IPS DF 6.9 (cell line): Measurements from ENCODE around the gene FALEC.

Experiments used
- DNase-seq: peaks from one replicate; pipeline ENCODE4 v3.0.0-alpha.2; 2013; ENCODE audit warnings: low read depth, low spot score
- H3K27ac ChIP-seq: one replicate; pipeline ENCODE4 v1.5.1; 2013; ENCODE audit warnings: low read length, control low read depth
- H3K27me3 ChIP-seq: 2 replicates; pipeline ENCODE4 v1.6.1; 2013; ENCODE audit warnings: mild to moderate bottlenecking, low read length; ENCODE audit not compliant: control insufficient read depth, insufficient read depth
- H3K36me3 ChIP-seq: 2 replicates; pipeline ENCODE4 v1.6.1; 2013; ENCODE audit warnings: low read length; ENCODE audit not compliant: control insufficient read depth, insufficient read depth
- H3K4me1 ChIP-seq: 2 replicates; pipeline ENCODE4 v1.6.1; 2013; ENCODE audit warnings: low read length; ENCODE audit not compliant: control insufficient read depth, insufficient read depth
- H3K4me3 ChIP-seq: 2 replicates; pipeline ENCODE4 v1.5.1; 2013; ENCODE audit warnings: mild to moderate bottlenecking, low read length
- H3K9me3 ChIP-seq: 2 replicates; pipeline ENCODE4 v1.6.1; 2013; ENCODE audit warnings: low read length, inconsistent platforms; ENCODE audit not compliant: control insufficient read depth, insufficient read depth
- WGBS: extraction: QIAGEN DNeasy Blood & Tissue Kit; methylation state at CpG from one replicate; pipeline ENCODE4 v1.1.7; 2013; ENCODE audit warnings: mixed read lengths, missing lambda C conversion rate; ENCODE audit not compliant: insufficient read length, insufficient coverage; 5-methylcytosine and 5-hydroxymethylcytosine counted together

Gene FALEC

GRCh38 chr1:150558761-150559655, 43.5 kb downstream of the FALEC start:
- H3K9me3 ChIP-seq, result no peaks in the 10 kb centered on the region
- no peak overlapping the region for H3K4me3 ChIP-seq
- H3K27ac ChIP-seq, result no peak overlapping the region
- H3K4me1 ChIP-seq, result peaks cover 7% of the 10 kb centered on the region; the same call in 1 of the 2 replicates
- H3K27me3 ChIP-seq, result no peaks in the 10 kb centered on the region
- no peak for DNase-seq
- WGBS, result no CpG with 5 or more reads among the region's 28 CpGs
- no peaks in the 10 kb centered on the region for H3K36me3 ChIP-seq

GRCh38 chr1:150559656-150560010, 44.1 kb downstream of the FALEC start:
- Histone ChIP-seq H3K4me1 (peaks cover 7% of the 10 kb centered on the region; the same call in 1 of the 2 replicates), H3K27me3 (no peaks in the 10 kb centered on the region), H3K9me3 (no peaks in the 10 kb centered on the region), H3K4me3 (no peak overlapping the region), H3K27ac (no peak overlapping the region), H3K36me3 (no peaks in the 10 kb centered on the region)
- DNase-seq, result no peak
- no CpG with 5 or more reads among the region's 10 CpGs for WGBS

GRCh38 chr1:150560011-150560438, 44.5 kb downstream of the FALEC start:
- Histone ChIP-seq H3K27ac (no peak overlapping the region), H3K4me1 (peaks cover 7% of the 10 kb centered on the region; the same call in 1 of the 2 replicates), H3K9me3 (no peaks in the 10 kb centered on the region)

GRCh38 chr1:150560576-150561253, 45.2 kb downstream of the FALEC start:
- no peak for DNase-seq
- H3K36me3 ChIP-seq, result no peaks in the 10 kb centered on the region
- H3K27ac ChIP-seq, result no peak overlapping the region
- no peaks in the 10 kb centered on the region for H3K9me3 ChIP-seq
- no CpG with 5 or more reads among the region's 17 CpGs for WGBS
- H3K4me1 ChIP-seq, result peaks cover 7% of the 10 kb centered on the region; the same call in 1 of the 2 replicates
- H3K4me3 ChIP-seq, result peak overlapping the region; percentile 53; the same call in 1 of the 2 replicates
- no peaks in the 10 kb centered on the region for H3K27me3 ChIP-seq

More at GRCh38 chr1:150560011-150560438, 44.5 kb downstream of the FALEC start:
- H3K27me3 ChIP-seq, result no peaks in the 10 kb centered on the region
- H3K36me3 ChIP-seq, result no peaks in the 10 kb centered on the region
- no peak for DNase-seq
- WGBS, result no CpG with 5 or more reads among the region's 9 CpGs
- H3K4me3 ChIP-seq, result no peak overlapping the region

GRCh38 chr1:150561254-150561973, 45.9 kb downstream of the FALEC start:
- Histone ChIP-seq H3K27me3 (no peaks in the 10 kb centered on the region), H3K9me3 (no peaks in the 10 kb centered on the region), H3K36me3 (no peaks in the 10 kb centered on the region), H3K4me3 (peak overlapping the region; percentile 53; the same call in 1 of the 2 replicates), H3K27ac (no peak overlapping the region), H3K4me1 (peaks cover 7% of the 10 kb centered on the region; the same call in 1 of the 2 replicates)
- no peak for DNase-seq
- no CpG with 5 or more reads among the region's 32 CpGs for WGBS

GRCh38 chr1:150561974-150562445, 46.5 kb downstream of the FALEC start:
- H3K27me3 ChIP-seq, result no peaks in the 10 kb centered on the region
- DNase-seq, result no peak
- H3K4me3 ChIP-seq, result peak overlapping the region; percentile 53; the same call in 1 of the 2 replicates
- H3K4me1 ChIP-seq, result peaks cover 10% of the 10 kb centered on the region; the same call in 1 of the 2 replicates
- no peak overlapping the region for H3K27ac ChIP-seq
- no peaks in the 10 kb centered on the region for H3K36me3 ChIP-seq
- no peaks in the 10 kb centered on the region for H3K9me3 ChIP-seq
- no CpG with 5 or more reads among the region's 18 CpGs for WGBS

- Histone ChIP-seq H3K36me3 (no peaks in the 10 kb centered on the region), H3K27ac (no peak overlapping the region), H3K4me3 (no peak overlapping the region; the same call in 1 of the 2 replicates), H3K4me1 (peaks cover 12% of the 10 kb centered on the region; the same call in 1 of the 2 replicates), H3K9me3 (no peaks in the 10 kb centered on the region), H3K27me3 (no peaks in the 10 kb centered on the region)
- WGBS, result no CpG with 5 or more reads among the region's 4 CpGs
- no peak for DNase-seq
These were observed 47.1 kb downstream of the FALEC start for GRCh38 chr1:150562446-150563339.

- H3K27me3 ChIP-seq, result no peaks in the 10 kb centered on the region
- no peaks in the 10 kb centered on the region for H3K9me3 ChIP-seq
- H3K4me3 ChIP-seq, result no peak overlapping the region
- no peak overlapping the region for H3K27ac ChIP-seq
- peaks cover 13% of the 10 kb centered on the region; the same call in 1 of the 2 replicates for H3K4me1 ChIP-seq
- no peak for DNase-seq
- no CpG with 5 or more reads among the region's 4 CpGs for WGBS
- H3K36me3 ChIP-seq, result no peaks in the 10 kb centered on the region
These were observed 47.9 kb downstream of the FALEC start for GRCh38 chr1:150563340-150564038.
